Hematopoietic multipotent progenitor cell treated with erythropoietin and hydrocortisone succinate and interleukin-3 and kit ligand, for 4 days (in vitro differentiated cells): ENCODE results near the gene PTGER3.
A peak's percentile ranks its signal among the peaks of the same experiment; 100 is the strongest.

Experiments used
- DNase-seq: peaks from one replicate; pipeline ENCODE4 v3.0.0-alpha.2; 2015

The PTGER3 gene

DNA sequence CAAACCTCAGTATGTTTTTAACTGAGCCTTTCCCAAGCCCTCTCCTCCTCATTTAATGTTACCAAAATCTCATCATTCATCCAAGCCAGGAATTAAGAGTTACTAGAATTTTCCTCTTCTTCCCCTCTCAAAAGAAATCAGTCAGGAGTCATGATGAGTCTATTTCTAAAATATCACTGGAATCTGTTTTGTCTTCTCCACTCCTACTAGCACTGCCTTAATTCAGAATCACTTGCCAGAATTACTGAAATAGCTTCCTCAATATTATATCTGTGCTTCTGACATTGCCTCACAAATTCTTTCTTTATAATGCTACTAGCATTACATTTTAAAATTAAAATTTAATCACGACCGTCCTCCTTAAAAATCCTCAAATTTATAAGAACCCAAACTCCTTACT lies 106.1 kb downstream of the PTGER3 start:
- no peak for DNase-seq

DNA sequence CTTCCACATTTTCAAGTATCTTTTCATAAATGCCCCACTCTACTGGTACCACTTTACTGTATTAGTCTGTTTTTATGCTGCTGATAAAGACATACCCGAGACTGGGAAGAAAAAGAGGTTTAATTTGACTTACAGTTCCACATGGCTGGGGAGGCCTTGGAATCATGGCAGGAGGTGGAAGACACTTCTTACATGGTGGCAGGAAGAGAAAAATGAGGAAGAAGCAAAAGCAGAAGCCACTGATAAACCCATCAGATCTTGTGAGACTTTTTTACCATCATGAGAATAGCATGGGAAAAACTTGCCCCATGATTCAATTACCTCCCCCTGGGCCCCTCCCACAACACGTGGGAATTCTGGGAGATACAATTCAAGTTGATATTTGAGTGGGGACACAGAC lies 107.2 kb downstream of the PTGER3 start:
- DNase-seq, result peak; percentile 29

DNA sequence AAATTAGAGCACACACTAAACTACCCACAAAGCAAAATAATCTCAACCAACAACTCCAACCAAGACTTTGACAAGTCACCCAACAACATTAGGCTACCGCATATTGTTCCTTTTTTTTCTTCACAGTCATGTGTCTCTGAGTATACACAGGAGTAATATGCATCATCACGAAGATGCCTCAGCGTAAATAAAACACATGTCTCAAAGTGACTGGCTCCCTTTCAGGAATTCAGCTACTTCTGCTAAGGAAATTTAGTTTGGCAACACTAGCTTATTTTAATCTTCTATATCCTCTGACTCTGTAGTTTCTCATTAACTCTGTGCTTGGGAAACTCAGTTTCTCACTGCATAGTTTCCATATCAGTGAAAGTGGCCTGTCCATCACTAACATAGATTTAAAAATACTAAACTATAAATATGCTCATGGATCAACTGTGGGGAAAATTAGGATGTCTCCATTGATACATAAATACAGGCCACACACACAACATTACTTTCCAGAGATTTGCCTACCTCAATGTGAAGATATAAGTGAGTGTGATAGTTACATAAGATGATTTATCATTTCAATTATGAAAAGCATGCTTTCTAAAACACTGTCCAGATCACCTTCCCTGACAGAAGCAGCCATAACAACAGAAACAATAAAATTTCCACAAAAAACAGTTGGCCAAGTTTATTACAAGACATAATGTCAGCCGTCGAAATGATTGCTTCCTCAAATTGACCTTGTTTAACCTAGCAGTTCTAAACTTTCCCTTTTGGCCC lies 113.2 kb downstream of the PTGER3 start:
- DNase-seq, result no peak

DNA sequence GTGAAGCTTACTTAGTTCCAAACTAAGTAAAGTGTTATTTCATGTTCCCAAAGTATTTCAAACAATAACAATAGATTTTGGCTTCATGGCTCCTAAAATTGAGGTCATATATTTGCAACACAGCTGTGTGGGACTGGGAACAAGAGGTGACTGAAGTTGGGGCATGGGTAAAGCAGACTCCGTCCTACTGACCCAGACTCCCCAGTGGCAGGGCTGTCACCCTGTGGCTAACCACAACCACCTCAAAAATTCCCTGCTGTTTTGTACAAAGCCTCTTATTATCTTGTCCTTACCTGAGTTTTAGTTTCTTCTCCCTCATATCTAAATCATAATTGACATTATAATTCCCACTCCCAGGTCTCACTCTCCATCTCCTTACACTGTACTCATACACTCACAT lies 117.6 kb downstream of the PTGER3 start:
- DNase-seq, result peak; percentile 32

DNA sequence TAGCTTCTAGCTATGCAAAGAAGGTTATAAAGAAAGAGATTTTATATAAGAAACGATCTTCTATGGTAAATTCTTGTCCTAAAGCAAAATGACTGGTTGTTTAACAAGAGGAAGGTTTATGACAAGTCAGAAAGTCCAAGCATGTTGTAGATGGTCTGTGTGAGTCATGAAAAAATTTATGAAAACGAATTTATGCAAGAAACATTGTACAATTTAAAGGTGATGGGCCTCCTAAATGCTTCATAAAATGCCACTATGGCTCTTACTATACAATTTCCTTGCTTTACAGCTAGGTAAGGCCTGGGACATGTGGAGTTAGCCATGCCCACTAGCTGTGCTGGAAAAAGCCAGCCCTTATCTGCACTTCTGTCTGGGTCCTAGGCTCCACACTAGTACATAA lies 125.4 kb downstream of the PTGER3 start:
- no peak for DNase-seq
